Hematopoietic multipotent progenitor cell treated with erythropoietin and hydrocortisone succinate and interleukin-3 and kit ligand, for 15 days (in vitro differentiated cells): ENCODE results near the gene ADAMTS17.
"Not testable (repeated sequence)": the region's sequence is repeated elsewhere in the genome, so short reads cannot be mapped to it uniquely, and the experiment has no call there.

Experiments
- DNase-seq: peaks from one replicate; pipeline ENCODE4 v3.0.0-alpha.2; 2015; ENCODE audit warnings: low spot score

Gene ADAMTS17

DNA sequence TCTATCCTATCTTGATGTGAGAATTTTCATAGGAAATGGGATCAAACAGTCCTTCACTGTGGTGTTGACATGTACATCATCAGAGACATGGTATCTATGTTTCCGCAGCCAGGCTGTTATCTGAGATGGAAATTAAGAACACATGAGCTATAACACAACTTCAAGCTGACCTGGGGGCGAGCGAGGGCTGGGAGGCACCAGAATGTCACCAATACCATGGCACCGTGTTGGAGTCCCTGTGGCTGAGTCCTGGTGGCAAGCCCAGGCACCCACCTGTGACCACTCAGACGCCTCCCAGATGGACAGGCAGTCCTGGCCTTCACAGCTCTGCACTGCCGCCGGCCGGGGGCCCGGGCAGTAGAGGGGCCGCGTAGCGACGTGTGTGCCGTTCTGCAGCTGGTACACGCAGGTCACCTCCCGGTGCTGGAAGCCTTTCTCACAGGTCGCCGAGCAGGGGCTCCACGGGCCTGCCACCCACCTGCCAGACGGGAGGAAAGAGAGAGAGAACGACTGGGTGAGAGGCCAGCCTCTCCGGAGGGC is 344.6 kb downstream of the ADAMTS17 start:
- DNase-seq = no peak

DNA sequence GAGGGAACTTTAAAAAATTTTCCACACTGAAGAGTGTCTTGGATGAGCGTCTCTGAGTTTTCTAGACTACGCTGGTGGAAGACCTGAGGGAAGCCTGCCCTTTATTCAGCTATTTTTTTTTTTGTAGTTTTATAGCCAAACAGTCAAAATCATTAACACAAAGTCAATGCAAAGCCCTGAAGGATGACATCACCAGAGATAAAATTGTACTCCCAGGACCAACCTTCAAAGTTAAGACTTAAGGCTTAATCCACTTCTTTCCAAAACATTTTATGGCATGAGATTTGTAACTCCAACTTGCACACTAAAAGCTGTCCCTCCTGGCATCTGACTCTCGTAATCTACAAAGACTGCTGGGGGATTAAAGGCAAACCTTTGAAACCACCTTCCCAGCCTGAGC is 345.1 kb downstream of the ADAMTS17 start:
- DNase-seq = no peak

GRCh38 chr15:99995543-99995942 is 346.2 kb downstream of the ADAMTS17 start:
- no peak for DNase-seq

- DNase-seq = no peak
These were observed 346.9 kb downstream of the ADAMTS17 start for GRCh38 chr15:99994849-99995248.

- DNase-seq = no peak
These were observed 348.1 kb downstream of the ADAMTS17 start for GRCh38 chr15:99993681-99994131.

DNA sequence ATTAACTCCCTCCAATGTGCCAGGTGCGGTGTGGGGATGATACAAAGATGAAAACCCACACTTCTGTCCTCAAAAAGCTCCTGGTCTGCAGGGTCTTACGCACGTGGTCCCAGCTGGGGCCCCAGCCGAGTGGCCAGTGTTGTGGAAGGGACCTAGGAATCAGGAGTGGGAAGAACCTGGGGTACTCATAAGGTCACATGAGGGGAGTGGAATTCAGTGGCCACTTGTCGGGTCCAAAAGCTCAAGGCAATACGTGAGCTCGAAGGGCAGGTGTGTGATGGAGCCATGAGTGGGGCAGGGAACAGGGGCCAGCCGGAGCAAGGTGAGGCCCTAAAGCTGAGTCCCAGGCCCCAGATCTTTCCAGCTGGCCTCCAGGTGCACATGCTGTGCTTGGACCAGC is 348.5 kb downstream of the ADAMTS17 start:
- no peak for DNase-seq

- no peak for DNase-seq
These were observed 349.1 kb downstream of the ADAMTS17 start for GRCh38 chr15:99992611-99993231.

- DNase-seq = no peak
These were observed 352.7 kb downstream of the ADAMTS17 start for GRCh38 chr15:99989095-99989494.

DNA sequence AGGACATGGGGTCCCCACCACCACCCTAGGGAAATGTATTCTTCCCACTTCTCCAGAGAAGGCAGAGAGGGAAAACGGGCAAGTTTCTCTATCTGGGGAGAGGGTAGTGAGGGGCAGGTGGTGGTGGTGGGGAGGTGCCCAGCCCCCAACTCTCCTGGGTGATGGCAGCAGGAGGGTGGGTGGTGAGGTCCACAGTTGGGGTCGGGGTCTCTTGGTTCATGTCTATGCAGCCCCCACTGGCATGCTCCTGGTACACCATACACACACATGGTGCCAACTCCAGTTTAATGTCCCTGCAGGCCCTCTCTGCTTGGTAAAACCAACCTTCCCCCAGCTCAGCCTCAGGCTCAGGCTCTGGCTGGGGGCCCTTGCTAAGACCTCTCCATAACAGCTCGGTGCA is 354.1 kb downstream of the ADAMTS17 start:
- no peak for DNase-seq

GRCh38 chr15:99987119-99987506 is 354.7 kb downstream of the ADAMTS17 start:
- DNase-seq = no peak

DNA sequence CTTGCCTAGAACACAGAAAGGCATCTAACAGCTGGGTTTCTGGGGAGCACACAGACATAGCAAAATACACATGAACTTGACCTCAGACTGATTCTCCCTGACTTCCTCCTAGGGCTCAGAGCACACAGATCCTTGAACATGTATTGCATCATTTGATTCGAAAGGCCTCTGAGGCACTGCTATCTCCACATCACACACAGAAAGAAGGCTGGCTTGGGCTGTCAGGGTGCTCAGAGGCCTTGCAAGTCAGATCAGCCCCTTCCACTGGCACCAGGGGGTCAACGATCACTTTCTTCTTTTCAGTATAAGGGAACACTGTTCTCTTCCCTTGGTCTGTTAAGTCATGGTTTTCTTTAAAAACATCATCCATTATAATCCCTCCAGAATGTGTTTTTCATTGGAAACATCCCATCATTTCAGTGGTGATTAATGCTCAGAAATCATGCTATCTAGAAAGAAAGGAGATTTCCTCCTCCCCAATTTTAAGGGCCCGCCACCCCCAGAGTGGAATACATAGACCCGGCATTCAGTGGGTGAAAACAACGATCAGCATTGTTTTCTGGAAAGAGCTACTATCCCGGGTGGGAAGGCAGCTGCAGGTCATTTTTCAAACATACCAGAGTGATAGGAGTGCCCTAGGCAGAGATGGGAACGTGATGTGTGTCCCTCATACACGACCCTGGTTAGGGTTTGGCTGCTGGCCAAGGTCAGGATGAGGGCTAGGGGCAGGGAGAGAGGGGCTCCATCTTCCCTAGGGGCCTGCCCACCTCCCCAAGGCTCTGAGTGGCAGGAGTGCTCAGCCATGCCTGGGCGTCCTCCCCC is 355.3 kb downstream of the ADAMTS17 start:
- no peak for DNase-seq

DNA sequence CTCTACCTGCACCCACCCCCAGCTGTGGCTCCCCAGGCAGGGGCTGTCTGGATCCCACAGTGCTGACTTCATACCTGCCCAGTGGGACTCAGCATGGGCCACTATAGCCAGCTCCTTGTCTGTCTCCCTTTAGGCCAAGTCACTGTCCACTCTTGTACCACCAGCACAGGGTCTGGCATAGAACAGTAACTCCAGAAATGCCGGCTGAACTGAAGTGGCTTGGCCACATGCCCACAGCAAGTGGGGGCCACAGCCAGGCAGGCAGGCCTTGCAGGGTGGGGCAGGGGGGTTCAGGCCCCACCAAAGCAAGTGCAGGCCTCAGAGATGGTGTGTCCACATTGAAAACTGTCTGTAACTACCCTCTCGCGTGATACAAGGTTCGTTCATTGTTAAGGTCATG is 355.9 kb downstream of the ADAMTS17 start:
- no peak for DNase-seq

DNA sequence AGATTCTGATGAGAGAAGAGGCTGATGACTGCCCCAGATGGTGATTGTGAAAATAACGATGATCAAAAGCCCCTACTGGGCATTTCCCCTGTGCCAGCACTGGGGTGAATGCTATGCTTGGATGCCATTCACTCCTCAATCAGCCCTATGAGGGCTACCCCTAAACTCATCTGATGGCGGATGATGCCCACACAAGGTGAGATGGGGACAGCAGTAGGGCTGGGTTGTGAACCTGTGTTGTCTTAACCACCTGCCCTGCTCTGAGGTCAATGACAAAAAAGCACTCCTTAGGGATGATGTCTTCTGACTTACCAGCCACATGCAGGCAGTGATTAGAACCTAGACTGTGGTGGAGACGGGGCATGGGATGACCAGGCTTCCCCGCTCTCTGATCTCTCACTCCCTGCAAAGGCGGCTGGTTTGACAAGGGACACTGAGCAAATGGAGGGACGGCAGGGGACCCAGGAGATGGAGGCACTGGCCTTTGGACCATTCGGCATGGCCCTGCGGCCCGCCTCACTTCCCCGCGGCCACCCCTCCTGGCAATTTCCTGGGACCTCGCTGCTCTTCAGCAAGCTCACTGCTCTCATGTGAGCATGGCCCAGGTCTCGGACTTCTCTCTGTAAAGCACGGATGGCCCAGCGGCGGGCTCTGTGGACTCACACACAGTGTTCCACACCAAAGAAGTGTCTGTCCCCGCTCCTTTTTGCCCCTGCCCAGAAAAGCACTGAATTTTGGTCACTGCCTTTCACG is 357.1 kb downstream of the ADAMTS17 start:
- no peak for DNase-seq

- no peak for DNase-seq
These were observed 357.9 kb downstream of the ADAMTS17 start for GRCh38 chr15:99983886-99984286.

- DNase-seq = no peak
These were observed 358.4 kb downstream of the ADAMTS17 start for GRCh38 chr15:99983171-99983885.

DNA sequence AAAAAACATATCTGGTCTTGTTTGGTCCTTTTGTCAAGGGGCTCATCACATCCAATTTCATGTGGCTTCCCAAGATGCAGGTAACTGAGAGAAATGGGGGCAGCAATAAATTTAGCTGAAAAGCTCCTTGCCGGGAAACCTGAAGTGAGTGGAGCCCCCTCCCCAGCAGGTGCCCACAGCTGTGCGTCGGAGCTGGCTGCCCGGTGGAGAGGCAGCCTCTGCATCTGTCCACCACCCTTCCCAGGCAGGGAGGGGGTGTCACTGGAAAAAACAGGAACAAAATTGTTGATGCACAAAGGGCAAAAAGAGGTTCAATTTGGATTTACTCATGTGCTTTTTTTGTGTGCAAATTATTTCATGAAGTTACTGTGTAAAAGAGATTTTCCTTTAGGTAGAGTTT is 359.1 kb downstream of the ADAMTS17 start:
- DNase-seq = no peak

GRCh38 chr15:99981839-99982658 is 359.7 kb downstream of the ADAMTS17 start:
- no peak for DNase-seq

- DNase-seq = no peak
These were observed 360.6 kb downstream of the ADAMTS17 start for GRCh38 chr15:99981191-99981647.

- no peak for DNase-seq
These were observed 361.0 kb downstream of the ADAMTS17 start for GRCh38 chr15:99980752-99981151.

- DNase-seq = not testable (repeated sequence)
These were observed 361.9 kb downstream of the ADAMTS17 start for GRCh38 chr15:99979886-99980285.

GRCh38 chr15:99979371-99979770 is 362.4 kb downstream of the ADAMTS17 start:
- DNase-seq = no peak
